HFF-Myc (cell line): ENCODE measurements around the gene SMARCA2.

Experiments
- DNase-seq: peaks from one replicate; pipeline ENCODE4 v3.0.0-alpha.2; 2011; ENCODE audit warnings: low read depth; ENCODE audit errors: extremely low read depth
- H3K4me3 ChIP-seq: replicated peaks from 2 replicates; pipeline ENCODE4 v1.5.1; 2011; ENCODE audit warnings: low read depth, mild to moderate bottlenecking, control low read depth, low read length
- CTCF ChIP-seq: IDR thresholded peaks from 2 replicates; pipeline ENCODE4 v1.5.1; 2012; ENCODE audit warnings: mild to moderate bottlenecking, low read depth, low read length, control low read depth; ENCODE audit errors: missing control alignments

The SMARCA2 gene

GRCh38 chr9:2039294-2040180 is 24.4 kb downstream of the SMARCA2 start:
- TF ChIP-seq CTCF = no peak
- DNase-seq = no peak
- H3K4me3 ChIP-seq = no peak overlapping the region

DNA sequence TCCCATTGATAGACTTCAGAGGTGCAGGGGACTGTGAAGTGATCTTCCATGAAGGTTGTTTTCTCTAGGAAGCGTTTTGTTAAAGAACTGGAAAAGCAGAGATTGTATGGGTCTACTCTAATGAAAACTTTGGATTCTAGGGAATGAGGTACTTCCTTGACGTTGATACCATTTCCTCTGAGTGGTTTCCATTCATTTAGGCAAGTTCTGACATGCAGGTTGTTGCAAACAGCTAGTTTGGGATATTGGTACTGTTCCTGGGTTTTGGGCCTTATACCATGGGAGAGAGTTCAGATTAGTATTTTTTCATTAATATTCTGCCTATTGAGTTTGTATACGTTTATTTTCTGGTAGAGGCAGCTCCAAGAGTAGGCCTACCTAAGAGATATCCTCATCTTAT is 25.7 kb downstream of the SMARCA2 start:
- no peak for TF ChIP-seq CTCF
- H3K4me3 ChIP-seq = no peak overlapping the region
- DNase-seq = no peak

GRCh38 chr9:2041736-2042135 is 26.6 kb downstream of the SMARCA2 start:
- no peak for TF ChIP-seq CTCF
- H3K4me3 ChIP-seq = no peak overlapping the region

GRCh38 chr9:2043243-2043642 is 28.1 kb downstream of the SMARCA2 start:
- TF ChIP-seq CTCF = no peak
- no peak for DNase-seq
- H3K4me3 ChIP-seq = no peak overlapping the region

More at GRCh38 chr9:2041736-2042135, 26.6 kb downstream of the SMARCA2 start:
- DNase-seq = no peak

GRCh38 chr9:2043881-2044462 is 28.8 kb downstream of the SMARCA2 start:
- H3K4me3 ChIP-seq = no peak overlapping the region
- DNase-seq = no peak
- TF ChIP-seq CTCF = no peak

DNA sequence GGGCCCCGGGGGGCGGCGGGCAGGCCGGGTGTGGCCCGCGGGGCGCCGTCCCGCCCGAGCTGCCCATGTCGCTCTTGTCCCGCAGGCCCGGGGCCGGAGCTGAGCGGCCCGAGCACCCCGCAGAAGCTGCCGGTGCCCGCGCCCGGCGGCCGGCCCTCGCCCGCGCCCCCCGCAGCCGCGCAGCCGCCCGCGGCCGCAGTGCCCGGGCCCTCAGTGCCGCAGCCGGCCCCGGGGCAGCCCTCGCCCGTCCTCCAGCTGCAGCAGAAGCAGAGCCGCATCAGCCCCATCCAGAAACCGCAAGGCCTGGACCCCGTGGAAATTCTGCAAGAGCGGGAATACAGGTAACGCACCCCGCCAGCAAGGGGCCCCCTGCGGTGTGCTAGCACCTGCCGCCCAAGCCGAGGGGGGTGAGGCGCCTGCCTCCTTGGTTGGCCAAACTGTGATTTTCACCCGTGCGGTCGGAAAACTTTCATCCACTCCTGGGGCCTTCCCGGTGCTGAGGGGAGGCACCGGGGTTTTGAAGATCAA is 32.1 kb downstream of the SMARCA2 start:
- H3K4me3 ChIP-seq = 0 out of 2 replicates have a peak overlapping the region, but pooled peaks have one; percentile 11

More for the DNA sequence above, 32.1 kb downstream of the SMARCA2 start:
- no peak for TF ChIP-seq CTCF
- no peak for DNase-seq
